Kidney (tissue), 14 donors: ENCODE measurements around the gene UBE4A. TPM values are rescaled to one million over a fixed set of nuclear protein-coding genes. Genes with fewer than 3 reads are reported as not detected.

Experiments used
- DNase-seq, 5 donors: peaks; one replicate each; pipeline ENCODE4 v3.0.0-alpha.2; 2013 to 2020
- FAIRE-seq: peaks from 2 replicates; lab custom pipeline; 2012; peaks lifted over from hg19 to GRCh38; lab: Jason Lieb, UNC
- H3K27ac ChIP-seq, 2 donors: one replicate each; pipeline ENCODE4 v1.7.0; 2013; ENCODE audit warnings: low read depth in 2 of 2, low read length in 2 of 2, inconsistent platforms in 1 of 2
- H3K27me3 ChIP-seq: one replicate; pipeline ENCODE4 v1.7.1; 2013; ENCODE audit warnings: low read length, inconsistent platforms; ENCODE audit not compliant: control insufficient read depth, insufficient read depth
- H3K36me3 ChIP-seq, 3 donors: one replicate each; pipeline versions ENCODE4 v1.7.0 to v1.7.1; 2013; ENCODE audit warnings: low read length in 3 of 3, control low read depth in 1 of 3, inconsistent platforms in 1 of 3; ENCODE audit not compliant: insufficient read depth in 3 of 3, control insufficient read depth in 2 of 3
- H3K4me1 ChIP-seq, 3 donors: one replicate each; pipeline versions ENCODE4 v1.7.0 to v1.7.1; 2013; ENCODE audit warnings: low read length in 3 of 3, inconsistent platforms in 1 of 3, low read depth in 1 of 3; ENCODE audit not compliant: control insufficient read depth in 2 of 3, insufficient read depth in 2 of 3
- H3K4me3 ChIP-seq, 3 donors: one replicate each; pipeline versions ENCODE4 v1.7.0 to v1.8.1; 2013; ENCODE audit warnings: low read length in 3 of 3, control low read depth in 1 of 3, inconsistent platforms in 1 of 3
- H3K9ac ChIP-seq, 3 donors: one replicate each; pipeline versions ENCODE4 v1.7.0 to v1.7.1; 2013; ENCODE audit warnings: low read length in 3 of 3, control low read depth in 1 of 3, inconsistent platforms in 1 of 3
- H3K9me3 ChIP-seq, 3 donors: one replicate each; pipeline versions ENCODE4 v1.7.0 to v1.7.1; 2013; ENCODE audit warnings: low read length in 3 of 3, control low read depth in 1 of 3, inconsistent platforms in 1 of 3; ENCODE audit not compliant: control insufficient read depth in 2 of 3, insufficient read depth in 1 of 3
- CTCF ChIP-seq: IDR thresholded peaks from 3 replicates; pipeline ENCODE4 v1.5.1; 2012; ENCODE audit warnings: mild to moderate bottlenecking, moderate library complexity, borderline replicate concordance; ENCODE audit not compliant: insufficient read depth; ENCODE audit errors: extremely low read depth
- intact Hi-C: fragments of 100-400 bp; cut with DNase I; formaldehyde crosslinking; loops from one replicate; pipeline ENCODE4 v1.11.1; 2022
- polyA plus RNA-seq: library from polyadenylated mRNA; stranded (reverse); fragments of 350-450 nt; fragmentation: Illumina TruSeq; extraction: RNeasy Lipid Tissue Mini Kit (QIAGEN cat#74804); gene quantifications from one replicate; pipeline ENCODE4 v1.2.3, GENCODE V29; 2014; ENCODE audit warnings: low read depth, low replicate concordance; ENCODE audit not compliant: insufficient read depth
- total RNA-seq: library from RNA; stranded (reverse); fragmentation: NEBNext Ultra II Directional; extraction: Animal tissue kit (Norgen Biotek cat#: 25700); gene quantifications from one replicate; pipeline ENCODE4 v1.2.1, GENCODE V29; 2021
- donor health status: control.
- donor health status: control.
- donor health status: control.
- donor health status: control.
- donor health status: control.
- donor health status: DM: yes; HTN: yes; CAD: no.
- donor health status: Normal renal cell carcinoma (clear cell type).

Gene UBE4A
- total and polyA plus RNA-seq, 2 donors from 2014 or later = 11.2 to 39.2 TPM

GRCh38 chr11:118339281-118339961, 20.0 kb upstream of the UBE4A start:
- intact Hi-C loops = no loop called here
- Histone ChIP-seq H3K4me3 (no peak overlapping the region), H3K27ac (no peak overlapping the region), H3K9ac (no peak overlapping the region), H3K4me1 (no peaks in the 10 kb centered on the region), H3K36me3 (no peaks in the 10 kb centered on the region), H3K9me3 (no peaks in the 10 kb centered on the region), H3K27me3 (no peaks in the 10 kb centered on the region)
- no peak for FAIRE-seq
- no peak for TF ChIP-seq CTCF
- no peak for DNase-seq

GRCh38 chr11:118340449-118340848, 19.0 kb upstream of the UBE4A start:
- no peaks in the 10 kb centered on the region for H3K4me1 ChIP-seq
- H3K27me3 ChIP-seq = no peaks in the 10 kb centered on the region
- no peak overlapping the region for H3K9ac ChIP-seq
- no peaks in the 10 kb centered on the region for H3K9me3 ChIP-seq
- DNase-seq (no peak), FAIRE-seq (no peak)
- no peaks in the 10 kb centered on the region for H3K36me3 ChIP-seq
- H3K27ac ChIP-seq = no peak overlapping the region
- no peak overlapping the region for H3K4me3 ChIP-seq
- no peak for TF ChIP-seq CTCF
- intact Hi-C loops = no loop called here

GRCh38 chr11:118341261-118341660, 18.1 kb upstream of the UBE4A start:
- H3K27me3 ChIP-seq = no peaks in the 10 kb centered on the region
- no peaks in the 10 kb centered on the region for H3K36me3 ChIP-seq
- no peak for TF ChIP-seq CTCF
- no peaks in the 10 kb centered on the region for H3K4me1 ChIP-seq
- no peak overlapping the region for H3K9ac ChIP-seq
- DNase-seq (no peak), FAIRE-seq (no peak)
- no peak overlapping the region for H3K4me3 ChIP-seq
- H3K9me3 ChIP-seq = no peaks in the 10 kb centered on the region
- intact Hi-C loops = no loop called here
- no peak overlapping the region for H3K27ac ChIP-seq
